Frontal cortex (tissue), 4 donors: Measurements from ENCODE around the gene HM13. TPM values are rescaled to one million over a fixed set of nuclear protein-coding genes. Genes with fewer than 3 reads are reported as not detected.
A peak's percentile ranks its signal among the peaks of the same experiment; 100 is the strongest.
"Not testable (repeated sequence)": the region's sequence is repeated elsewhere in the genome, so short reads cannot be mapped to it uniquely, and the experiment has no call there.

Experiments
- DNase-seq, 2 donors: peaks; one replicate each; pipeline ENCODE4 v3.0.0; 2012; ENCODE audit warnings: low spot score in 2 of 2
- FAIRE-seq: peaks from 2 replicates; lab custom pipeline; 2012; peaks lifted over from hg19 to GRCh38; lab: Jason Lieb, UNC
- small RNA-seq: library from RNA; depleted of rRNA; stranded (forward); fragments of <200 nt; gene quantifications from one replicate; pipeline ENCODE3, GENCODE V24; 2014
- total RNA-seq: library from RNA; depleted of rRNA; stranded (reverse); fragments of >200 nt; gene quantifications from one replicate; pipeline ENCODE4 v1.2.3, GENCODE V29; 2014
- donor health status: control.
- donor health status: control.
- donor health status: control.

Gene HM13
- total RNA-seq, 1 donor from 2014 or later = 26.1 TPM

DNA sequence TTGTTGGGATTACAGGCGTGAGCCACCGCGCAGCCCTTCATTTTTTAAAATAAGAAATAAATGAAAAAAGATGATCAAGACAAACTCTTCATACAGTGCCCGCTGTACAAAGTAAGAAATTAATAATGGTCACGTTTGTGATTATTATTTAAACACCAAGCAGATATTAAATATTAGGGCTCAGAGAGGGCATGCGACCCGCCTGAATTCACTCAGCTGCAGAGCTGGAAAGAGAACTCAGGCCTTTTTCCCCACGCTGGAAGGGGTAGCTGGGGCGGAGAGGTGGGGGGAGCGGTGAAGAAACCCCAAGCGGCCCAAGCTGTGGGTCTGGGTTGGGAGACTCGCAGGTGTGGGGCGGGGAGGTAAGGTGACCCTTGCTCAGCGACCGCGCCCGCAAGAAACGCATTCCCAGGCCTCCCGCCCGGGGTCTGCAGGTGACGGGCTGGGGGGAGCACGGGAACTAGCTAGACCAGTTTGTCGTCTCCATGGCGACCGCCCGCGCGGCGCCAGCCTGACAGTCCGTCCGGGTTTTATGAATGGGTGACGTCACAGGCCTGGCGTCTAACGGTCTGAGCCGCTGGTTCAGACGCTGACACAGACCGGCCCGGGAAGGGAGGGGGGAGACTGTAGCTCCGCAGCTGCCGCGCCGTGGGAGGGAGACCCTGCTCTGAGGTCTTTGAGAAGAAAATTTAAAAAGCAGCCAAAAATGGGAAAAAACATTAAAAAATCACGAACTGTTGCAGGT, 89.8 kb downstream of the HM13 start:
- FAIRE-seq = no peak
- DNase-seq = peak; percentile 88 to 92

DNA sequence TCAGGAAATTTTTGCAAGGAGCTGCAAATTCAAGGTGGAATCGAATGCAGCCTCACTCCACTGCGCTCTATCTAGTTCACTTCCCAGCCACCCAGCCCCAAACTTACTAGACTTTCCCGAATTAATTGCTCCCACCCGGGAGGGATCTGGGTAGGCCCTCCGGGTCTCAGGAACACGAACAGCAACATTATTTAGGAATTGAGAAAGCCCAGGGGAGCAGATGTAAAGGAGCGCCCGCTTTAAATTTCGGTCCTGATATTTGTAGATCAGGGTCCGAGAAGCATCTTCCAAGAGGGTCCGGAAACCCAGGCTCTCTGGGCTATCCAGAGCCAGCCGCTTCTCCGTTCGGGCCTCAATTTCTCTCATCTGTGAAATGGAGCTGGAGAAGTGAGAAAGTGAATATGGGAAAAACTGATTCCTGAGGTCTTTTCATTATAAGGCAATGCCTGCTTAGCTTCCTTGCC, 90.4 kb downstream of the HM13 start:
- no peak for FAIRE-seq
- no peak for DNase-seq

DNA sequence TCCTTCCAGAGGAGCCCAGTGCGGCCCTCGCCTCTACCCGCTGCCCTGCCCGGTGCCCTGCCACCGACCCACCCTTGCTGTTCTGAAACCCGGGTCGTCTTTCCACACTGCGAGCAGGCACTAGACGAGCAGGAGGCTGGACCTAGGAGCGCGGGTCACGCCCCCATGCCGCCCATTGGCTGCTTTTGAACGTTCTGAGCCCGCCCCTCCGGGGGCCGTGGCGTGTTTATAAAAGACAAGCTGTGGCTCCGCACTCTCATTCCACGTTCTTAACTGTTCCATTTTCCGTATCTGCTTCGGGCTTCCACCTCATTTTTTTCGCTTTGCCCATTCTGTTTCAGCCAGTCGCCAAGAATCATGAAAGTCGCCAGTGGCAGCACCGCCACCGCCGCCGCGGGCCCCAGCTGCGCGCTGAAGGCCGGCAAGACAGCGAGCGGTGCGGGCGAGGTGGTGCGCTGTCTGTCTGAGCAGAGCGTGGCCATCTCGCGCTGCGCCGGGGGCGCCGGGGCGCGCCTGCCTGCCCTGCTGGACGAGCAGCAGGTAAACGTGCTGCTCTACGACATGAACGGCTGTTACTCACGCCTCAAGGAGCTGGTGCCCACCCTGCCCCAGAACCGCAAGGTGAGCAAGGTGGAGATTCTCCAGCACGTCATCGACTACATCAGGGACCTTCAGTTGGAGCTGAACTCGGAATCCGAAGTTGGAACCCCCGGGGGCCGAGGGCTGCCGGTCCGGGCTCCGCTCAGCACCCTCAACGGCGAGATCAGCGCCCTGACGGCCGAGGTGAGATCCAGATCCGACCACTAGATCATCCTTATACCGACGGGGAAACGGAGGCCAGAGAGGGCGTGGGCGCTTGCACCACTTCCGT, 91.0 kb downstream of the HM13 start, which contains the start of gene ID1:
TSS of gene ID1 (plus strand) at position 259 of the 871 bp plus-strand sequence. CDS start at position 358, 99 bp downstream.
- FAIRE-seq = no peak

DNA sequence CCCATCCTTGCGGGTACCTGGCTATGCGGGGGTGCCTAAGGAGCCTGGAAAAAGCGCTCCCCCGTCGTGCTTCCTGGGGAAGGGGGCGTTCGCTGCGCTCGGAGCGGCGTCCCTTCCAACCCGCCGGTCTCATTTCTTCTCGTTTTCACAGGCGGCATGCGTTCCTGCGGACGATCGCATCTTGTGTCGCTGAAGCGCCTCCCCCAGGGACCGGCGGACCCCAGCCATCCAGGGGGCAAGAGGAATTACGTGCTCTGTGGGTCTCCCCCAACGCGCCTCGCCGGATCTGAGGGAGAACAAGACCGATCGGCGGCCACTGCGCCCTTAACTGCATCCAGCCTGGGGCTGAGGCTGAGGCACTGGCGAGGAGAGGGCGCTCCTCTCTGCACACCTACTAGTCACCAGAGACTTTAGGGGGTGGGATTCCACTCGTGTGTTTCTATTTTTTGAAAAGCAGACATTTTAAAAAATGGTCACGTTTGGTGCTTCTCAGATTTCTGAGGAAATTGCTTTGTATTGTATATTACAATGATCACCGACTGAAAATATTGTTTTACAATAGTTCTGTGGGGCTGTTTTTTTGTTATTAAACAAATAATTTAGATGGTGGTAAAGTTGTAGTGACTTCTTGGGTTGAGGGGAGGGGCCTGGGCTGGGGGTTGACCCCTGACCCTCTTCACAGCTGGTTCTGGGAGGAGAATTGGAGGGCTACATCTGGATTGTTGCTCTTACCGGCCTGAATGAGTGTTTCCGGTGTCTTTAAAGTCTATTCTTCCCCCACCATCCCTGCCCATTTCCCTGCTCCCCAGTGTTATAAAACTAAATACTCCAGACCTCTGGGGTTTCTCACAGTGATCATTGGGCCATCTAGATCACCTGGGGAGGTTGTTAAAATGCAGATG, 91.9 kb downstream of the HM13 start:
- DNase-seq (no peak), FAIRE-seq (no peak)

More for the DNA sequence above, 91.0 kb downstream of the HM13 start, which contains the start of gene ID1:
- peak; percentile 92 to 94 for DNase-seq

DNA sequence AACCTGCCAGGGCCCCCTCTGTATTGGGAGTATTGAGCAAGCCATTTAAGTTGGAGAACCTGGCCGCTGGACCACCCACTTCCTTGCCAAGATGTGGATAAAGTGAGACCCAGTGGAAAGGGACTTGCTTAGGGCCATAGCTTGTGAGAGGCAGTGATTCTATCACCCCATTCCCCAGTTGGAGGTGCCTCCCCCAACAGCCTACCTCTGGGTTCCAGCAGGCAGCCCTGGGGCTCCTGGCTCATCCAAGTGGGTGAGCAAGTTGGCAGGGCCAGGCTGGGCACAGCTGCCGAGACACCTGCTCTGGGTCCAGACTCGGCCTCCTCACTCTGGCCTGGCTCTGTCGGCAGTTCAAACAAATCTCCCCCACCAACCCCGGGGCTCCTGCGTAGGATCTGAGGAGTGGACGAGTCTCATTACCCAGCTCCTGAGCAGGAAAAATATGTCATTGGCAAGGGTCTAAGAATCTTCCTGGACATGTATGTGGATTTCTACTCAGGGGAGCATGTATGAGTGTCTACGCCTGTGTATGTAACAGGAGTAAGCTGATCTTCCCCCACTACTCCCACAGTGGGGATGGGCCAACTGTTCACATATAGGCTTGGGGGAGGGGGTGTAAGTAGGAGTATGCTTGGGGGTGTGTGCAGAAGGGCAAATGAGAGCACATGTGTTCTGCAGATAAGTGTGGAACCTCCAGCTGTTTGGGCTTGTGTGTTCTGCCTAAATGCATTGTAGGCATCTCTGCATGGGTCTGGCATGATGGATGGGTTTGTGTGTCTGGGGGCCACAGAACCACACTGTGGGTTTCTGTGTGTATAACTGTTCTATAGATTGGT, 92.8 kb downstream of the HM13 start:
- no peak for FAIRE-seq
- no peak for DNase-seq

DNA sequence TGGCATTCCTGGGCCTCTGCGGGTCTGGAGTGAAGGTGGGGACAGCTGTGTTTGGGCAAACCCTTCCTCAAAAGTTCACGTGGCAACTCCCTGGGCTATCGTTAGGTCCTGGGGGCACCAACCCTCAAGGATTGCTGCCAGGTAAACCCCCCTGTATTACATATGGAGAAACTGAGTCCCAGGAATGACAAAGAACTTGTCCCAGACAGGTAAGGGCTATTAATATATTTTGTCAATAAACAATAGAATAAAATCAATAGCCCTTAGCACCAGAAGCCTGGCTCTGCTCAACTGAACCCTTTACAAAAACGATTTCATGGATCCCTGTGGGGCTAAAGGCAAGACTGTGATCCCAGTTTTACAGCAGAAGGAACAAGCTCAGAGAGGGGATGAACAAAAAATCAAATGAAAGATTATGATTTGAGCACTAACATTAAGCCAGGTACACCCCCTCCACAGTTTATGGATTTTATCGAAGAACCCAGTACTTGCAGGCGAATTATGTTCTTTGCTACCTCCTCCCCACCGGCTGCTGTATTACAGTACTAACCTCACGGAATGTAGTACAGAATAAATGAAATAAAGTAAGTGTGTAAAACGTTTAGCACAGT, 93.5 kb downstream of the HM13 start:
- FAIRE-seq = no peak

DNA sequence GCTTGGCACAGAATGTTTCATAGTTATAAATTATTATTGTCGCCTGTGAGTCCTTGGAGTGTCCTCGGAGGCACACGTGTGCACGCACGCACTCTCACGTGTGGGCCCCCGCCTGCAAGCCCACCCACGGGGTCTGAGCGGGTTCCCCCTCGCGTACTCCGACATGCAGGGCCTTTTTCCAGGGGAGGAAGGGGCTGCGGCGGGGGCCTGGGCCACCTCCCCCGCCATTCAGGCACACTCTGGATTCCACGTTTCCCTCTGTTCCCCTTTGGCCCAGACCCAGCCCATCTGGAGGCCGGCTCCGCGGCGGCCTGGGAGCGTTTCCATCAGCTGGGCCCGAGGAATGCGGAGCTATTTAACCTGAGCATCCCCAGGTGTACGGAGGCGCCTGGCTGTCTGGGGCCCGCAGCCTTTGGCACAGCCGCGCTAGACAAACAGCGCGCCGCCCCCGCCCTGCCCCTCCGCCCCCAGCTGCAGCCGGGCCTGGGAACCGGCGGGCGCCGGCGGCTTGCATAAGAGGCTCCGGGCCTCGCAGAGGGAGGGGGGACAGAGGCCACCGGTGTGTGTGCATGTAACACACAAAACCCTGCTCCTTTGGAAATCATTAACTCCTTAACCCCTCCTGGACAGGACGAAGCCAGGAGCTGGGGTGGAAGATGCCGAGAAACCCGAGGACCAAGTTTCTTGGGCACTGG, 94.2 kb downstream of the HM13 start:
- FAIRE-seq = no peak
- DNase-seq = peak; percentile 61

More for the DNA sequence above, 93.5 kb downstream of the HM13 start:
- DNase-seq = no peak

DNA sequence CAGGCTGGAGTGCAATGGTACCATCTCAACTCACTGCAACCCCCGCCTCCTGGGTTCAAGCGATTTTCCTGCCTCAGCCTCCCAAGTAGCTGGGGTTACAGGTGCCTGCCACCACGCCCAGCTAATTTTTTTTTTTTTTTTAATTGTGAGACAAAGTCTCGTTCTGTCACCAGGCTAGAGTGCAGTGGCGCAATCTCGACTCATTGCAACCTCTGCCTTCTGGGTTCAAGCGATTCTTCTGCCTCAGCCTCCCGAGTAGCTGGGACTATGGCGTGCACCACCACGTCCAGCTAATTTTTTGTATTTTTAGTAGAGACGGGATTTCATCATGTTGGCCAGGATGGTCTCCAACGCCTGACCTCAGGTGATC, 98.0 kb downstream of the HM13 start:
- FAIRE-seq, DNase-seq: not testable (repeated sequence)

DNA sequence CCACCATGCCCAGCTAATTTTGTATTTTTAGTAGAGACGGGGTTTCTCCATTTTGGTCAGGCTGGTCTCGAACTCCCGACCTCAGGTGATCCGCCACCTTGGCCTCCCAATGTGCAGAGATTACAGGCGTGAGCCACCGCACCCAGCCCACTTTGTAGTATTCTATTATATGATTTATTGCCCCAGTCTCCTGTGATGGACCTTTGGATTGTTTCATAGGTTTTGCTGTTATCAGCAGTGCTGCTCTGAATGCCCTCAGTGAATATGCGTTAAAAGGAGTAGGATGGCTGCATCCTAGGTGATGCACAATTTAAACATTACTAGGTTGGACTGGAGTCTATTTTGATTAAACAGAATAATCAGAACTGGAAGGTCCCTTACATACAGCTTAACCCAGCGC, 101.2 kb downstream of the HM13 start:
- no peak for FAIRE-seq

DNA sequence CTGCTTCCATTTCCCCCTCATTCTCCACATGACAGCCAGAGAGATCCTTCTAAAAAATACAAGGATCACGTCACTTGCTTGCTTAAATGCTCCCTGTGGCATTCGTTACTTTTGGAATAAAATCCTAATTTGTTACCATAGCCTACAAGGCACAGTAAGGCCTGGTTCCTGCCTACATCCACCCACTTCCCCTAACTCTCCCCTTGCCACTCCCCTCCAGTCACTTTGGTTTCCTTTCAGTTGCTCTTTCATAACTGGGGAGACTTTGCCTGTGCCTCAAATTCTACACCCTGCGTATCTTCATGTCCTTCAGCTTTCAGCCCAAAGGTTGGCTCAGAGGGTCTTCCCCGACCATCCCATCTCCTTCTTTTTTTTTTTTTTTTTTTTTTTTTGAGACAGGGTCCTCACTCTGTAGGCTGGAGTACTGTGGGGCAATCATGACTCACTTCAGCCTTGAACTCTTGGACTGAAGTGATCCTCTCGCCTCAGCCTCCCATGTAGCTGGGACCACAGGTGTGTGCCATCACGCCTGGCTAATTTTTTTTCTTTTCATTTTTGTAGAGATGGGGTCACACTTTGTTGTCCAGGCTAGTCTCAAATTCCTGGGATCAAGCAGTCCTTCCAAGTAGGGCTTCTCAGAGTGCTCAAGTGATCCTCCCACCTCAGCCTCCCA, 103.3 kb downstream of the HM13 start:
- FAIRE-seq = no peak
- no peak for DNase-seq

More for the DNA sequence above, 101.2 kb downstream of the HM13 start:
- DNase-seq = no peak

Small RNAs within 50 kb of the gene (small RNA-seq; reads per million reads assigned to genes)
- gene MIR3193 = not detected

Other genes starting within 250 kb of the HM13 start
- gene DEFB116, start 205.9 kb upstream of the HM13 start, total RNA-seq = not detected
- gene DEFB118, start 145.8 kb upstream of the HM13 start, total RNA-seq = not detected
- gene DEFB119, start 123.9 kb upstream of the HM13 start, total RNA-seq = not detected
- not detected for gene DEFB121, start 108.2 kb upstream of the HM13 start, total RNA-seq
- not detected for gene DEFB123, start 73.8 kb upstream of the HM13 start, total RNA-seq
- gene DEFB124, start 39.3 kb upstream of the HM13 start, total RNA-seq = not detected
- not detected for gene REM1, start 39.2 kb upstream of the HM13 start, total RNA-seq
- gene ID1, start 90.8 kb downstream of the HM13 start, total RNA-seq = 46.1 TPM
- gene COX4I2, start 123.5 kb downstream of the HM13 start, total RNA-seq = 1.2 TPM
- 32.6 TPM for gene BCL2L1, start 208.4 kb downstream of the HM13 start, total RNA-seq
- 5.7 TPM for gene TPX2, start 224.8 kb downstream of the HM13 start, total RNA-seq